Measurements from ENCODE around the gene ERC1.
"Not testable (repeated sequence)": the region's sequence is repeated elsewhere in the genome, so short reads cannot be mapped to it uniquely, and the experiment has no call there.

GRCh38 chr12:1255854-1256253 is 264.8 kb downstream of the ERC1 start:
- not testable (repeated sequence) for TF ChIP-seq POLR2A (IDR thresholded peaks at IDR 0.05; ENCODE audit: low read length); GATA1 (IDR thresholded peaks at IDR 0.05; ENCODE audit: low read depth, low read length)
